Activated CD8-positive, alpha-beta memory T cell treated with anti-CD3 and anti-CD28 coated beads for 1 hour (primary cell): ENCODE data around the gene ARPC2.
"Not testable (repeated sequence)": the region's sequence is repeated elsewhere in the genome, so short reads cannot be mapped to it uniquely, and the experiment has no call there.

Source experiments
- DNase-seq, 2 donors: peaks; one replicate each; pipeline ENCODE4 v3.0.0-alpha.2; 2020; ENCODE audit warnings: low read depth in 1 of 2; ENCODE audit errors: extremely low read depth in 1 of 2

The ARPC2 gene

GRCh38 chr2:218269900-218270720 lies 53.1 kb downstream of the ARPC2 start, which contains the start of the genes AAMP and PNKD:
Gene AAMP, minus strand, starts transcription at chr2:218270137. Its CDS starts 51 bp downstream, at chr2:218270086.
Gene PNKD, plus strand, starts transcription at chr2:218270519. Its CDS starts 17 bp downstream, at chr2:218270536.
- peak; percentile 99 to 100 for DNase-seq

DNA sequence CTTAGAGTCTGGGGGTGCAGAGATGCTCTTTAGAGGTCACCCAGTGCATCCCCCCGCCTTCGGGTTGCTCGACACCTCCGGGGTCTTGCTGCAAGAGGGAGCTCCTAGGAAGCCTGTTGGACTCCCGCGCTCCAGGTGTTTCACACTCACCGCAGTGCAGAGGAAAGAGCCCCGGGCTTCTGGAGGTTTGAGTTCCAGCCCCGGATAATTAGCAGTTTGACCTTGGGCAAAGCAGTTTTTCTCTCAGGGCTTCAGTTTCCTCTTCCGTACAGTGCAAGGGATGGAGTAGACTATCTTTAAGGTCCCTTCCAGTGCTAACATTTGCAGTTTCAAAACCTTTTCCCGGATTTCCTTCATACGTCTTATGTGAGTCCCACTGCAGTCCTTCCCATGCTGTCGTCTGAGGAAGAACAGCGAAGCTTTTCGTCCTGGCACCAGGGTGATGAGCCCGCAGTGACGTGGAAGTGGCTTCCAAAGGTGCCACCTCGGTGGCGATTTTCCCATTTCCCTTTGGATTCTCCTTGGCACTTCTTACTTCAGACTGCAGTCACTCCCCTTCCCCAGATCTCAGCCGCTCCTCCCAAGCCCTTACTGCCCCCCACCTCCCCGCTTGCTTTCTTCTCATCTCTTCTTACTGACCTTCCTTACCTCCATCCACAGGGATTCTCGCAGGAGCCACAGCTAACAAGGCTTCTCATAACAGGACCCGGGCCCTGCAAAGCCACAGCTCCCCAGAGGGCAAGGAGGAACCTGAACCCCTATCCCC lies 53.9 kb downstream of the ARPC2 start:
- DNase-seq: no peak

- DNase-seq: no peak
Observed at GRCh38 chr2:218271487-218271797, 54.5 kb downstream of the ARPC2 start.

DNA sequence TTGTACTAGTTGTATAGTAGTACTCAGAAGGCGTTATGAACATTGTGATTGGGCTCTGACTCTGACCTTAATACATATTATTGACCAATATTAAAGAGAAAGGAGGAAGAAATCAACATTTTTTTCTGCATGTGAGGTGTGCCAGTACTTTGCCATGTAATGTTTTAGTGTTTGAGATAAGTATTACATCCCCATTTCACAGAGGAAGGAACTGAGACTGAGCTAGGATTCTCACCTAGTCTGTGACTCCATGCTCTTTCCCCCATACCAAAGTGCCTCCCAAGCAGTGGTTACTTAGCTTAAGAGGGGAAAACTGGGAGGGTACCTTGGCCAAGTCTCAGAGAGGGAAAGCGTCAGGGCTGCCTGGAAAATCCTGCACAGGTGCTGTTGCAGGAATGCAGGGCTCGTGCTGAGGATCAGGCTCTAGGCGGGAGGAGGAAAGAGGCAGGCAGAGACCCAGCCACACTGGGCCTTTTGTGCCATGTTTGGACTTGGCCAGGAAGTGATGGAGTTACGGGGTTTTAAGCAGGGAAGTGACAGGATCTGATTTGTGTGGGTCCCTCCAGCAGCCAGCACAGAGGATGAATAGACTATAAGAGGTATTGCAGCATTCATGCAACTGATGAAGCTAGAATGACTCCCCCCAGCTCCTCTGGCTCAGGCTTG lies 55.0 kb downstream of the ARPC2 start:
- no peak for DNase-seq

- DNase-seq: peak; percentile 59 to 66
Observed at GRCh38 chr2:218272531-218273212, 55.7 kb downstream of the ARPC2 start.

DNA sequence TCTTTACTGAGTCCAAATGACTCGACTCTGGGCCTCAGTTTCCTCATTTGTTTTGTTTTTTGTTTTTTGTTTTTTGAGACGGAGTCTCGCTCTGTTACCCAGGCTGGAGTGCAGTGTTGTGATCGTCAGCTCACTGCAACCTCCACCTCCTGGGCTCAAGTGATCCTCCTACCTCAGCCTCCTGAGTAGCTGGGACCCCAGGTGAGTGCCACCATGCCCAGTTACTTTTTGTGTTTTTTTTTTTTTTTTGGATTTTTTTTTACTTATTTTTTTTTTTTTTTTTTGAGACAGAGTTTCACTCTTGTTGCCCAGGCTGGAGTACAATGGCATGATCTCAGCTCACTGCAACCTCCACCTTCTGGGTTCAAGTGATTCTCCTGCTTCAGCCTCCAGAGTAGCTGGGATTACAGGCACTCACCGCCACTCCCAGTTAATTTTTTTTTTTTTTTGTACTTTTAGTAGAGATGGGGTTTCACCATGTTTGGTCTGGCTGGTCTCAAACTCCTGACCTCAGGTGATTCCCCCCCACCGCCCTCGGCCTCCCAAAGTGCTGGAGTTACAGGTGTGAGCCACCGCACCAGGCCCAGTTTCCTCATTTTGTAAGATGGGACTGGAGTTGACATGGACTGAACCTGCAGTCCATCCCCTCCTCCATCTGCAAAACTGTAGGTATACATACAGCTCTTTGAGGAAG lies 56.4 kb downstream of the ARPC2 start:
- DNase-seq: not testable (repeated sequence)

- DNase-seq: no peak
Observed at GRCh38 chr2:218273908-218274249, 56.9 kb downstream of the ARPC2 start.

DNA sequence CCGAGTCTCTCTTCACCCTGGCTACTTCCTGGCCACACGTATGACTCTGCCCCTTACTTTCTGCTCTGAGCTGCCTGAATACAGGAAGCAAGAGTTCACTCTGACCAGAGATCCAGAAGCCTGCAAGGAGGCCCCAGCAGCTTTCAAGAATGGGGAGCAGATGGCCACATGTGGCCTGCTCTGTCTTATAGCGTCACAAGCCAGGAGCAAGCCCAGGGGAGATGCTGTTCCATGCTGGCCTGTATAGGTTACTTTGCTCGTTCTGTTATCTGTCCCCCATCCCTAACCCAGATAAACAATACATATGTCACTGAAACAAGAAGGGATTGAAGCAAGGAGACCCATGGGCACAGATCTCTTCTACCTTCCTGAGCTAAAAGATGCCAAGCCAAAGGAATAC lies 57.6 kb downstream of the ARPC2 start:
- no peak for DNase-seq

DNA sequence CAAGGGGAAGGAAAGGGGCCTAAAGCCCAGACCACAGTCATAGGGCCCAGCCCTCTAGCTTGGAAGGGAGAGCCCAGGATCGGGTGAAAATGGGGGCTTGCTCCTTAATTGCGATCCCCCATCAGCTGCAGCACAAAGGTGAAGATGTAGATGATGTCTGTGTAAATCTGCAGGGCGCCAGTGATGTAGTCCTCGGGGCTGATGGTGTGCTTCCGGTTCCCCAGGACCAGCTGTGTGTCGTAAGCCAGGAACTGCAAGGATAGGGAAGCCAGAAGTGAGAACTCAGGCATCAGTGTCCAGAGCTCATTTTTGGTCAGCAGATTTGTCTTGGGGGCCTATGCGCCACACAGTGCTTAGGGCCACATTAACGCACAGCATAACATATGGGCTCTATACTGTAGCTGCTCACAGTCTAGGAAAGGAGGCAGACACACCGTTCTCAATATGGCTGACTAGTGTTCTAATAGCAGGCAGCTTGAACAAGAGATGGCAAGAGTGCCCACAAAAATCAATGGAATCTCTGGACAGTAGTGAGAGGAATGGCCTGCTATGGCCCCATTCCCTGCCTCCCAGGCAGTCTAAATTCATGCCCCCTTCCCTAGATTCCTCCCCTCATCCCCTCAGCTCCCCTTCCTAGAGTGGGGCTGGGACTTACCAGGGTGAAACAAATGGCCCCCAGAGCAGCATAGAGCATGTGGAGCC lies 58.5 kb downstream of the ARPC2 start:
- DNase-seq: no peak

- DNase-seq: no peak
Observed at GRCh38 chr2:218276986-218277755, 60.2 kb downstream of the ARPC2 start.

GRCh38 chr2:218277921-218278320 lies 60.9 kb downstream of the ARPC2 start:
- no peak for DNase-seq

- no peak for DNase-seq
Observed at GRCh38 chr2:218278531-218279360, 61.8 kb downstream of the ARPC2 start.

GRCh38 chr2:218280260-218280870 lies 63.4 kb downstream of the ARPC2 start:
- no peak for DNase-seq

GRCh38 chr2:218281449-218281848 lies 64.5 kb downstream of the ARPC2 start:
- no peak for DNase-seq

DNA sequence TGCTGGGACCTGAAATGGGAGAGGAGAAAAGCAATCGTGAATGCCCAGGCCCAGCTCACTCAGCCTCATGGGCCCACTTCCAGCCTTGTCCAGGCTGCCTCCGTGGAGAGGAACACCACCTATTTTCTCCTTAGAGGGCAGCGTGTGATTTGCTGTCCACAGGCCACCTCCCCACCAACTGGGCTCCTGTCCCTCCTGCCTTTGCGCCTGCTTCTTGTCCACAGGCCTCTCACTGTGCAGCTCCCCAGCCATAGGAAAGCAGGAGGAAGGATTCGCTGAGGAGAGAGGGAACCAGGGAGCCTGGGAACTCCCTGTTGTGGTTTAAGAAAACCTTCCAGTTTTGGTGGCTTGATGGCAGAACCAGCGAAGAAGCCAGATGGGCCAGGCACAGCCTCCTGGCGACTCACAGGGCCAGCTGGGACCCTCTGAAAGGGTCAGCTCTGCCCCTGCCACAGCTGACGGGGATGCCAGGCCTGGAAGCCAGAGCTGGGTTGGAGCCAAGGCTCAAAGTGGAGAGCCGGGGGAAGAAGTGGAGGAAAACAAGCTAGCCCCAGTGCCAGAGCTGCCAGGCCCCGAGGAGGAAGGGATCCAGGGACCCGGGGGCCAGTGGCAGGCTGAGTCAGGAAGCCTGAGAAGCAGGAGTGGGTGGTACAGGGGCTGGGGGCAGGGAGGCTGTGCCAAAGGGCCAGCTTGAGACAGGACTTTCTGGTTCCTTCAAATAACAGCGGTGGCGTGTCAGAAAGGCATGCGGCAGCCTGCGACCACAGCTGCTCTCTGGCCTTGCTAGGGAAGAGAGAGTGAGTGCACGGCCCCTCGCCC lies 65.4 kb downstream of the ARPC2 start:
- DNase-seq: no peak

DNA sequence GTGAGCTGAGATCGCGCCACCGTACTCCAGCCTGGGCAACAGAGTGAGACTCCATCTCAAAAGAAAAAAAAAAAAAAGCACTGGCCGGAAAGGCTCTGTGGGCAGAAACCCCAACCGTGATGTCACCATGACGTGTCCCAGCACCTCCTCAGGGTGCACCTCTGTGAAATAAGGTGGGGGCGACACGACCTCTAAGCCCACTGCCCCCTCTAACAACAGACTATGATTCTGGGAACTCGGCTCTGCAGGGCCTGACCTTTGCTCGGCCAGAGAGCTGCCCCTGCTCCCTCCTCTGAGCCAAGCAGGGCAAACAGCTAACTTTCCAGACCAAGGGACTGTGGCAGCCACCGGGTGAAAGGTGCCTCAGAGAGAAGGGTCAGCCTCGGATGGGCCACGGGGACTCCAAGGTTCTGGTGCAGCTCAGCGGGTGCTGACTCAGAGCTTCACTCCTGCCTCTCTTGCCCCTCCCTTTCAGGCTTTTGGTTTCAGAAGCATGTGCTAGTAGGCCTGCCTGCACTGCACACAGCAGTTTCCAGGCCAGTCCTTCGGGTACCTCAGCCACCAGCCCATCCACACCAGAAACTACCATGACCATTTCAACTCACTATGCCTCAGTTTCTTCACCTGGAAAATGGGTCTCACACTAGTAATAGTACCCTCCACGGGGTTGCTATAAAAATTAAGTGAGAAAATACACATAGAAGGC lies 67.3 kb downstream of the ARPC2 start:
- peak in 1 of 2 donors; percentile 31 for DNase-seq
